Measurements from ENCODE around the gene LIN28A.

Gene LIN28A

GRCh38 chr1:26367441-26367840 is 43.2 kb upstream of the LIN28A start (continued):
- no peak for TF ChIP-seq YY2 (tag by site-specific recombination; IDR thresholded peaks at IDR 0.05)
- no peak for TF ChIP-seq ZNF132 (tag by site-specific recombination; IDR thresholded peaks at IDR 0.05; ENCODE audit: borderline replicate concordance)
- no peak for TF ChIP-seq ZSCAN4 (tag by site-specific recombination; IDR thresholded peaks at IDR 0.05)
- TF ChIP-seq KLF17 (tag by site-specific recombination; IDR thresholded peaks at IDR 0.05), result no peak
- TF ChIP-seq SP2 (tag by site-specific recombination; IDR thresholded peaks at IDR 0.05), result no peak
- no peak for TF ChIP-seq ZNF747 (tag by site-specific recombination; IDR thresholded peaks at IDR 0.05)
- no peak for TF ChIP-seq BCL6B (tag by site-specific recombination; IDR thresholded peaks at IDR 0.05)
- no peak for TF ChIP-seq ZFP69B (tag by site-specific recombination; IDR thresholded peaks at IDR 0.05)
- TF ChIP-seq TRIM28 (IDR thresholded peaks at IDR 0.05; ENCODE audit: borderline replicate concordance, low read length), result no peak
- TF ChIP-seq ZNF394 (tag by site-specific recombination; IDR thresholded peaks at IDR 0.05; ENCODE audit: borderline replicate concordance), result no peak

GRCh38 chr1:26368006-26368405 is 42.6 kb upstream of the LIN28A start:
- ChIA-PET POLR2A (no interaction called here), CTCF (no interaction called here)
- no peaks in the 10 kb centered on the region for H3K36me3 ChIP-seq (ENCODE audit: control insufficient read depth in 2 of 2, insufficient read depth in 1 of 2, low read length in 2 of 2)
- no peak overlapping the region for H3K4me3 ChIP-seq (ENCODE audit: low read depth, low read length)
- no peaks in the 10 kb centered on the region for H3K9me3 ChIP-seq (ENCODE audit: control insufficient read depth, insufficient read depth, low read depth, low read length)
- no peak for TF ChIP-seq OVOL3 (tag by site-specific recombination; IDR thresholded peaks at IDR 0.05)
- no peak for TF ChIP-seq KLF16 (tag by site-specific recombination; IDR thresholded peaks at IDR 0.05)
- no peak for TF ChIP-seq PBX3 (CRISPR knock-in tag; IDR thresholded peaks at IDR 0.05)
- no peak for TF ChIP-seq ZNF112 (tag by site-specific recombination; IDR thresholded peaks at IDR 0.05)
- no peak for TF ChIP-seq ZNF23 (tag by site-specific recombination; IDR thresholded peaks at IDR 0.05; ENCODE audit: borderline replicate concordance)
- H3K4me1 ChIP-seq (ENCODE audit: control insufficient read depth, insufficient read depth, low read length), result no peaks in the 10 kb centered on the region
- H3K27ac ChIP-seq (ENCODE audit: extremely low read depth, low read depth, low read length), result no peak overlapping the region

GRCh38 chr1:26368486-26368885 is 42.1 kb upstream of the LIN28A start:
- ChIA-PET POLR2A (no interaction called here), CTCF (interaction anchor here (0.6 to 1.8 kb wide), 2 partner anchors 47 to 135 kb away, joined by 3 to 7 read pairs; partner anchors contain the start of gene CEP85)
- no peak for TF ChIP-seq GFI1B (tag by site-specific recombination; IDR thresholded peaks at IDR 0.05)
- 0 out of 2 replicates have a peak, but pooled peaks have one; percentile 16 for TF ChIP-seq ZNF121 (tag by site-specific recombination; IDR thresholded peaks at IDR 0.05)
- no peaks in the 10 kb centered on the region for H3K4me1 ChIP-seq (ENCODE audit: control insufficient read depth, insufficient read depth, low read length)
- no peak overlapping the region for H3K4me3 ChIP-seq (ENCODE audit: low read depth, low read length)
- no peak overlapping the region for H3K27ac ChIP-seq (ENCODE audit: extremely low read depth, low read depth, low read length)
- no peaks in the 10 kb centered on the region for H3K9me3 ChIP-seq (ENCODE audit: control insufficient read depth, insufficient read depth, low read depth, low read length)
- H3K36me3 ChIP-seq (ENCODE audit: control insufficient read depth in 2 of 2, insufficient read depth in 1 of 2, low read length in 2 of 2), result no peaks in the 10 kb centered on the region

Data from HEK293 (cell line).